ENCODE results near the gene ALDH2. TPM values are rescaled to one million over a fixed set of nuclear protein-coding genes. Genes with fewer than 3 reads are reported as not detected.

Gene ALDH2
- total and polyA plus RNA-seq, 2 donors (not counting 1 experiment from before 2014, with no cell fraction given) = 7.0 to 22.3 TPM

DNA sequence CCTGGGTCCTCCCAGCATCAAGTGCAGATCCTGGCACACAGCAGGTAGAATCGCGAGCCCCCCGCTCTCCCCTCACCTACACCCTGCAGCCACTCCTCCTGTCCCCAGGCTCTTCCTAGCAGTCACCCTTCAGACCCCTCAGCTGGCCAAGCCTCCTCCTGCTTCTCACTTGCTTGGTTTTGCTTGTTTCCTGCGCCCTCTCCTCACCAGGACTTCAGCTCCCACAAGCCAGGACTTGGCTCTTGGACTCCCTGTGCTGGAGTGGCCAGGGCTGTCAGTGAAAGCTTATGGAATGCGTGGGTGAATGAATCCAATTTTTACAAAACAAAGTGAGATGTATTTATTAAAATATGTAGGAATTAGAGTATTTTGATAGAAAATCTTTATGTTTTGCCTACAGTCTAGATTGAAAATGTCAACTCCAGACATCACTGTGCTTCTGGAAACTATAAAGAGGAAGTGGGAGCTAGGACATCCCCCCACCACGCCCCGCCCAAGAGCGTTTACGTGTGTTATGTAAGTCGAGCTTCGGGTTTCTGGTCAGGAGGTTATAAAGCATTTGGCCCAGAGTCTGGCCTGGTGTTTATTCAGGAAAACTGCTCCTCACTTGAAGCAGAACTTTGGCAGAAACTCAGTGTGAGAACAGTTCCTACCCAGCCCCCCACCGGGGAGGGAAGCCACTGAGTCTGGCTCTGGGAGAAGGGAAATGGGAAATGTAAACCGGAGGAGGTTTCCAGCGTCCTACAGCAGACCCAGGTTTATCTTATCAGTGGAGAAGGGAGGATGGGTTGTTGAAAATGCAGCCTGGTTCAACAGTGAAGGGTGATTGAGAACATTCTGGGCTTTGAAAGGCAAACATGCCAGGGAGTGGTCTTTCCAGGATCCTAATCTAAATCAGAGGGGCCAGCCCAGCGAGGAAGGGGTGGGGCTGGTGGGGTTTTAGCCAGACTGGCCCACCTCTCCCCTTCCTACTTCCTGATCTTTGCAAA, 8.8 kb downstream of the ALDH2 start:
- Mint-ChIP-seq H3K4me1 (peaks cover 36% of the 10 kb centered on the region), H3K27ac (peak overlapping the region; percentile 98), H3K9me3 (ENCODE audit: insufficient read depth) (no peaks in the 10 kb centered on the region), H3K4me3 (peak overlapping the region; percentile 80), H3K27me3 (no peaks in the 10 kb centered on the region)
- Histone ChIP-seq H3K27me3 (replicated peaks in 1 of 4; ENCODE audit: control extremely low read depth in 1 of 4, control insufficient read depth in 3 of 4, insufficient read depth in 4 of 4, low read length in 3 of 4) (no peaks in the 10 kb centered on the region), H3K9ac (ENCODE audit: low read length) (peak overlapping the region; percentile 65), H3K79me2 (ENCODE audit: control insufficient read depth, insufficient read depth, low read length) (no peaks in the 10 kb centered on the region), H2AFZ (ENCODE audit: insufficient read depth, low read depth, low read length, poor library complexity, severe bottlenecking) (peak overlapping the region; percentile 83), H3K4me2 (replicated peaks; ENCODE audit: low read depth, low read length, poor library complexity, severe bottlenecking) (peak overlapping the region; percentile 73), H4K20me1 (ENCODE audit: control insufficient read depth, insufficient read depth, low read length, poor library complexity, severe bottlenecking) (no peaks in the 10 kb centered on the region), H3K4me1 (ENCODE audit: control insufficient read depth in 2 of 2, insufficient read depth in 2 of 2, low read length in 2 of 2) (peaks cover 31 to 32% of the 10 kb centered on the region in 2 donors), H3K36me3 (replicated peaks in 1 of 2; ENCODE audit: control extremely low read depth in 1 of 2, control insufficient read depth in 1 of 2, extremely low read depth in 1 of 2, insufficient read depth in 2 of 2, low read length in 1 of 2) (no peaks in the 10 kb centered on the region), H3K27ac (ENCODE audit: low read length in 2 of 2) (peak overlapping the region; percentile 94 to 97), H3K9me3 (ENCODE audit: control extremely low read depth in 1 of 3, control insufficient read depth in 2 of 3, insufficient read depth in 1 of 3, low read length in 2 of 3) (no peaks in the 10 kb centered on the region), H3K4me3 (ENCODE audit: control extremely low read depth in 1 of 5, extremely low read depth in 1 of 5, insufficient read depth in 1 of 5, low read depth in 2 of 5, low read length in 4 of 5) (peak overlapping the region in 4 of 5 experiments; percentile 3 to 48 (median 26))
- peak; percentile 93 for ATAC-seq (ENCODE audit: low read depth)
- intact Hi-C loops (cut with micrococcal nuclease) = loop anchor here (1.0 to 2.0 kb wide), 4 partner anchors 11 to 65 kb away; no protein-coding TSS in a partner anchor
- TF ChIP-seq, protein P1, sequence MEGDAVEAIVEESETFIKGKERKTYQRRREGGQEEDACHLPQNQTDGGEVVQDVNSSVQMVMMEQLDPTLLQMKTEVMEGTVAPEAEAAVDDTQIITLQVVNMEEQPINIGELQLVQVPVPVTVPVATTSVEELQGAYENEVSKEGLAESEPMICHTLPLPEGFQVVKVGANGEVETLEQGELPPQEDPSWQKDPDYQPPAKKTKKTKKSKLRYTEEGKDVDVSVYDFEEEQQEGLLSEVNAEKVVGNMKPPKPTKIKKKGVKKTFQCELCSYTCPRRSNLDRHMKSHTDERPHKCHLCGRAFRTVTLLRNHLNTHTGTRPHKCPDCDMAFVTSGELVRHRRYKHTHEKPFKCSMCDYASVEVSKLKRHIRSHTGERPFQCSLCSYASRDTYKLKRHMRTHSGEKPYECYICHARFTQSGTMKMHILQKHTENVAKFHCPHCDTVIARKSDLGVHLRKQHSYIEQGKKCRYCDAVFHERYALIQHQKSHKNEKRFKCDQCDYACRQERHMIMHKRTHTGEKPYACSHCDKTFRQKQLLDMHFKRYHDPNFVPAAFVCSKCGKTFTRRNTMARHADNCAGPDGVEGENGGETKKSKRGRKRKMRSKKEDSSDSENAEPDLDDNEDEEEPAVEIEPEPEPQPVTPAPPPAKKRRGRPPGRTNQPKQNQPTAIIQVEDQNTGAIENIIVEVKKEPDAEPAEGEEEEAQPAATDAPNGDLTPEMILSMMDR (IDR thresholded peaks at IDR 0.05) = no peak
- no peak for TF ChIP-seq EZH2 (IDR thresholded peaks at IDR 0.05; ENCODE audit: borderline replicate concordance, insufficient read depth, low read depth, low read length, poor library complexity, severe bottlenecking)
- 58% methylated on average over 5 of the region's 15 CpGs for WGBS (ENCODE audit: insufficient coverage)
- ChIA-PET POLR2A (interaction anchor here (0.8 to 2.6 kb wide), 7 partner anchors 9 to 90 kb away, joined by 3 to 18 read pairs (median 5); partner anchors contain the start of genes ALDH2, BRAP and MAPKAPK5), CTCF (interaction anchor here (0.6 to 2.8 kb wide), 9 partner anchors 9 to 1782 kb away, joined by 3 to 29 read pairs (median 5); partner anchors contain the start of gene ALDH2)
- peak; percentile 92 for DNase-seq

All from B cell (primary cell).